Medulla oblongata (tissue), 1 donor: Measurements from ENCODE around the gene RBM15.

Source experiments
- DNase-seq: peaks from one replicate; pipeline ENCODE4 v3.0.0-alpha.2; 2015; ENCODE audit errors: extremely low spot score

Gene RBM15

GRCh38 chr1:110348050-110348449 lies 8.9 kb downstream of the RBM15 start:
- no peak for DNase-seq

- DNase-seq, result no peak
Observed at GRCh38 chr1:110348771-110349170, 9.6 kb downstream of the RBM15 start.

DNA sequence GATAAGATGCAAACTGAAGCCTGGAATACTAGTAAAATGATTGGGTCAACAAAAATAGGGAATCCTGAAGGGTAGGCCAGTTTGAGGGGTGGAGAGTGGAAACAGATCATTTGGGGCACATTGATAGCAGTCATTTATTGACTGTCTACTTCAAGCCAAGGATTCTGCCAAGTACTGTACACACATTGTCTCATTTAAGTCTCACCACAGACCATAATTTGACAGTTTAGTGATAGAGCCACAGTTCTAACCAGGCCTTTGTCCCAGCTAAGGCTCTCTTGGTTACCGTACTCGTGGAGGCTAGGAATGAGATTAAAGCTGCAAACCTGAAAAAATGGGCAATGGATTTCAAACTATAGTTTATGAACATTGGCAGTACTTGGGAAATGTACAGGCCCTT lies 11.2 kb downstream of the RBM15 start:
- no peak for DNase-seq

- DNase-seq, result no peak
Observed at GRCh38 chr1:110355321-110355720, 16.1 kb downstream of the RBM15 start.

DNA sequence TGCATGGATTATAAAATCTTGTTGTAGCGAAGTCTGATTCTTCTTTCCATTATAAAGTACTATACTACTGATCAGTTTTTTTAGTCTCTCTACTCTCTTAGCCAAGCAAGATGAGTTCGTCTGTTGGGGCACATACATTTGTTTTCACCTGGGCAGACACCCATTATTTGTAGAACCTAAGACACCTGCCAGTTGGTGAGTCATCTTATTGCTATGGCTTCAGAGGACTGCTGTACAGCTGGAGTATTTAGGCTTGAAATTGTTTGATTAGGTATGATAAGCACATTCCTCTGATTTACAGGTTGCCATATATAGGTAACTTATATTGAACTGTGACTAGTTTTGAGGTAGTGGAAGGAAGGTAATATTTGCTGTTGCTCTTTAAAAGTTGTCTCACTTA lies 17.2 kb downstream of the RBM15 start:
- DNase-seq, result no peak

- no peak for DNase-seq
Observed at GRCh38 chr1:110360431-110360830, 21.3 kb downstream of the RBM15 start.

GRCh38 chr1:110361856-110362255 lies 22.7 kb downstream of the RBM15 start:
- DNase-seq, result no peak

GRCh38 chr1:110364221-110364620 lies 25.0 kb downstream of the RBM15 start:
- DNase-seq, result no peak

DNA sequence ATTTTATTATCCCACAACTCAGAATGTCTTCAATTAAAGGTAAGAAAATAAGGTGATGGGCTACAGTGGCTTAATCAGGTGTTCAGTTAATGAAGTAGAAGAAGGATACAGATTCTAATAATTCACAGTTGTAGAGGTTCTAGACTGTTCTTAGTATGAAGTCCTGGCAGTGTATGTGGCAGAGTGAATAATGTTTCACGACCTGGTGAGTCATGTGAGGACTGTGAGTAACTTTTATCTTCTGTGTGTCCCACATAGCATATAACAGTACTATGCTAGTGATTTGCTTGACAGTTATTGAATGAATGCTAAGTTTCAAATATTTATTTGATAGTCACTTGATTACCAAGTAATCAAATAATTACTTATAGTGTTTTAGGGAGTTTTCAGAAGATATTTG lies 31.6 kb downstream of the RBM15 start:
- no peak for DNase-seq

DNA sequence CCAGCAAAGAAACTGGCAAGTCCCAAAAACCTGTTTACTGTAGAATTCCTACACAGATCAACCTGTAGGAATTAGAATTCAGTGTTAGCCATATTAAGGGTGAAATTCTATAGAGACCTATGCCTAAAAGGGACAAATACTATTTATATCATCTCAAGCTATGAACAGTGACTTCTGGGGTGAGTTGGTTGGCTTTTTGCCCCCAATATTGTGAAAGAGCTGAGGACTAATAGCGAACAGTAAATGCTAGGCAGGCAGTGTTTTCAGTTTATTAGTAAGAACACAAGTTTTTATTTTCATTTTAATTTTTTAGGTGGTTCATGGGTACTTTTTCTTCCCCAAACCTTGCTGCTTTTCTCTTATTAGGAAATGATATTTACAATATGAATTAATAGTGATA lies 36.3 kb downstream of the RBM15 start:
- no peak for DNase-seq

DNA sequence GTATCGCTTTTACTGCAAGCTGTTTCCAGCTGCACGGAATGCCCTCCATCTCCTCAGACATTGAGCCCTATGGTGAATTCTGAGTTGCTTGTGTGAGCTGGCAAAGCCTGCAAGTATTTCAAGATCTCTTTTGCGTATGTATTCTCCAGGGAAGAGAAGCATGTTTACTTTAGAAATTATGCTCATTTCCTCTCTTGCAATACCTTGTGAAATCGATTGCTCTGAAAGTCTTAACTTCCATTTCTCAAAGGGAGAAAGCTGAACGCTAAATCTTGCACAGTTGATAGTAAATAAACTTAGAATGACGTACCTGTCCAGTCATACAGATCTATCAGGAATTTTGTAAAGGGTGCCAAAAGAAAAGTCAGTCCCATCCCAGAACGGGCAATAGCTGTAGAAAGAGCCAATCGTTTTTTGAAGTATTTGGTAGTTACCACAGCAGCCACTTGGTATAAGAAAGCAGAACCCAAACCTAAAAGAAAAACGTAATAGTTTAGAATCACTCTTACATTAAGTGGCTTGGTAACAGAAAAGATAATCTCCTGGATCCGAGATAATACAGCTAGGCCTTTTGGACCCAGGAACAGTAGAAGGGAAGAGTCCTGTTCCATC lies 41.6 kb downstream of the RBM15 start:
- no peak for DNase-seq

GRCh38 chr1:110383251-110383990 lies 44.2 kb downstream of the RBM15 start:
- DNase-seq, result no peak

GRCh38 chr1:110384581-110385321 lies 45.6 kb downstream of the RBM15 start:
- no peak for DNase-seq

GRCh38 chr1:110385369-110385768 lies 46.2 kb downstream of the RBM15 start:
- DNase-seq, result no peak

DNA sequence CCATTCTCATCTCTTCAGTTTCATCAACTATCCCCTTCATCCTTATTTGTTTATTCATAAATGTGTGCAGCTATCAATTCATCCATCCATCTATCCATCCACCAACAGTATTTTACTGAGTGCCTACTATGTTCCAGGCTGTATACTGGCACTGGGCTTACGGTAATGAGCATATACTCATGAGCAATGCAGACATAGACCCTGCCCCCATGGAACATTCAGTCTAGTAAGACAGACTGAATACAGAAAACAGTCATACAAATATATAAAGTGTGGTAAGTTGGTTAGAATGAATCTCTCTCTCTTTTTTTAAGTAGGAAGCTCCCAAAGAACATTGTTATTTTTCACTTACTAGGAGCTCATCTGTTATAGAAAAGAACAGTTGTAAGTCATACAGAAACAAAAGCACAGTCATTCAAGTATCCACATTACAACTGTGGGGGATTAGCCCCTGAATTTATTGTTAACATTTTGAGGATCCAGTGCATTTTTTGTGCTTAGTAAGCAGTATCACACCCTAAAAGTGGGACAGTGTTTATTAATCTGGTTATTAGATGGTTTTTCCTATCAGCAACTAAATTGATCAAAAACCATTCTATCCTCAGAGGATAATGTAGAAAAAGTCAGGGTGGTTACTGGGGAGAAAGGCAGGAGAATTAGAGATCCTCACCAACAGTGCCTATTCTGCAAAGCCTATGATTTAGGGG lies 48.0 kb downstream of the RBM15 start:
- DNase-seq, result no peak

- peak; percentile 53 for DNase-seq
Observed at GRCh38 chr1:110390096-110390495, 50.9 kb downstream of the RBM15 start.

GRCh38 chr1:110390692-110391245 lies 51.6 kb downstream of the RBM15 start, which contains the start of gene SLC16A4:
SLC16A4 (minus strand) TSS chr1:110391026; CDS start chr1:110389323, 1,703 bp downstream.
- DNase-seq, result peak; percentile 27

DNA sequence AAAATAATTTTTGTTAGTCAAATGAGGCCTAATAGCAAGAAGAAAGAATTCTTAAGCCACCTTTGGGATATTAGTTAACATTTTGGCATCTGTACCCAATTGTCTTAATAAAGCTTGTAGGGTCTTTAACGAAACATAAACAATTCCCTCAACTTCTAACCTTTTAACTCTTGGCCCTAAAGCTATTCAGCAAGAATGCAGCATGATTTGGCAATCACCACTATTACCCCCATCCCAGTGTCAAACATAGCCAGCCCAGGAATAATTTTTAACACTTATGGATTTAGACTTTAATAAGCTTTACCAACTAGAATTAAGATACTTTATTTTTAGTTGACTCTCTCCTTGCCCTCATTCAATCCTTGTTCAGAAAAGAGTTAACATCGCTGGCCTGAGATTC lies 54.1 kb downstream of the RBM15 start:
- no peak for DNase-seq

DNA sequence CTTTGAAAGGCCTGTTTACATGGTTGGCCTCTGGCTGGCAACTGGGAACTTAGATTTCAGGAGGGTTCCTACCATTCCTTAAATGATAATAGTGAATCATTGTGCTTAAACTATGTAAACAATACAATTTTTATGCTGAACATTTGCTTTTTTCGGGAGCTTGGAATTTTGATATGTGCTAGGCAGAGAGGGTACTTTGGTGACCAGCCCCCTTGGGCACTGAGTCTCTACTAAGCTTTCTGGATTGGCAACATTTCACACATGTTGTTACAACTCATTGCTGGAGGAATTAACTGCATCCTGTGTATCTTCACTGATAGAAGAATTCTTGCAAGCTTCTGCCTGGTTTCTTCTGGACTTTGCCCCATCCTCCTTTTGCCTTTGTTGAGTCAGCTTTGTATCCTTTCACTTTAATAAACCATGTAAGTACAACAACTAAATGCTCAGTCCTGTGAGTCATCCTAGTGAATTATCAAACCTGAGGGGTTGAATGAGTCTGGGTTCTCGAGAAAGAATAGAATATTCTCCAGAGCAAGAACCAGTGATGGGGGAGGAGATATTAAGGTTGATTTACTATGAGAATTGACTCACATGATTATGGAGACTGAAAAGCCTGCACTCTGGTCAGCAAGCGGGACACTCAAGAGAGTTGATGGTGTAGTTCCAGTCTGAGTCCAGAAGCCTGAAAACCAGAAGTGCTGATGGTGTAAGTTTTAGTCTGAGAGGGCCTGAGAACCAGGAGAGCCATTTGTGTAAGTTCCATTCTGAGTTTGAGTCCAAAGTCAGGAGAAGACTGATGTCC lies 54.7 kb downstream of the RBM15 start:
- DNase-seq, result no peak

DNA sequence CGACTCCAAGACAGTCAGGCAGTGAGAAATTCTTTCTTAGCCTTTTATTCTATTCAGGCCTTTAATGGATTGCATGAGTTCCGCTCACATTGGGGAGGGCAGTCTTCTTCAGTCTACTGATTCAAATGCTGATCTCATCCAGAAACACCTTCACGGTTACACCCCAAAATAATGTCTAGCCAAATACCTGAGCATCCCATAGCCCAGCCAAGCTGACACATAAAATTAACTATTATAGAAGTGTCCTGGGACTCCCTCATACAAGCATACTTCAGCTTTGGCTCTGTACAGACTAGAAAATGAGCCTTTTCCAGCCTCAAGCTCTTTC lies 55.3 kb downstream of the RBM15 start:
- no peak for DNase-seq
